GM12878 (cell line): ENCODE results near the gene AKR1A1. TPM values are rescaled to one million over a fixed set of nuclear protein-coding genes. Genes with fewer than 3 reads are reported as not detected.

Source experiments
- ATF2 ChIP-seq: IDR thresholded peaks from 2 replicates; pipeline ENCODE4 v1.6.1; 2012; ENCODE audit warnings: low read length, inconsistent platforms
- CBX3 ChIP-seq: fragments of 200-600 bp; sonication (generic); IDR thresholded peaks from 2 replicates; pipeline ENCODE4 v1.6.1; 2016; ENCODE audit warnings: low read depth, borderline replicate concordance
- CHD2 ChIP-seq: IDR thresholded peaks from 2 replicates; pipeline ENCODE4 v1.6.1; 2011; ENCODE audit warnings: low read depth, low read length, improper control_type of control experiment, borderline replicate concordance
- E2F4 ChIP-seq: IDR thresholded peaks from 2 replicates; pipeline ENCODE4 v1.6.1; 2012; ENCODE audit warnings: low read depth, low read length, improper control_type of control experiment
- FOXK2 ChIP-seq: fragments of 450-650 bp; IDR thresholded peaks from 2 replicates; pipeline ENCODE4 v1.6.1; 2017; ENCODE audit warnings: mild to moderate bottlenecking, moderate library complexity
- LARP7 ChIP-seq: fragments of 450-650 bp; IDR thresholded peaks from 2 replicates; pipeline ENCODE4 v1.6.1; 2017; ENCODE audit warnings: mild to moderate bottlenecking
- MLLT1 ChIP-seq: fragments of 450-650 bp; IDR thresholded peaks from 2 replicates; pipeline ENCODE4 v1.6.1; 2016; ENCODE audit warnings: mild to moderate bottlenecking
- NBN ChIP-seq: fragments of 450-650 bp; IDR thresholded peaks from 2 replicates; pipeline ENCODE4 v1.6.1; 2016
- NFYB ChIP-seq: IDR thresholded peaks from 2 replicates; pipeline ENCODE4 v1.6.1; 2011; ENCODE audit warnings: low read depth, mild to moderate bottlenecking, low read length, improper control_type of control experiment, moderate library complexity; ENCODE audit not compliant: insufficient read depth
- NR2C1 ChIP-seq: fragments of 450-650 bp; IDR thresholded peaks from 2 replicates; pipeline ENCODE4 v1.6.1; 2017; ENCODE audit warnings: antibody characterized with exemption, mild to moderate bottlenecking, moderate library complexity
- NRF1 ChIP-seq: conservative IDR thresholded peaks from 2 replicates; pipeline ENCODE4 v1.6.1; 2011; ENCODE audit warnings: mild to moderate bottlenecking, low read depth, low read length, improper control_type of control experiment
- SKIL ChIP-seq: fragments of 450-650 bp; IDR thresholded peaks from 2 replicates; pipeline ENCODE4 v1.6.1; 2017; ENCODE audit warnings: mild to moderate bottlenecking, low read depth, inconsistent platforms; ENCODE audit not compliant: poor library complexity, severe bottlenecking
- SP1 ChIP-seq: IDR thresholded peaks from one replicate; pipeline ENCODE4 v1.6.1; 2011; ENCODE audit warnings: low read depth, low read length
- USF1 ChIP-seq: IDR thresholded peaks from 2 replicates; pipeline ENCODE4 v1.6.1; 2011; ENCODE audit warnings: borderline replicate concordance, low read depth, mild to moderate bottlenecking, moderate library complexity, mixed read lengths, low read length; ENCODE audit not compliant: insufficient read depth; ENCODE audit errors: extremely low read length
- ZBTB4 ChIP-seq: fragments of 450-650 bp; formaldehyde crosslinking; IDR thresholded peaks from 2 replicates; pipeline ENCODE4 v1.4.0; 2022; ENCODE audit warnings: mild to moderate bottlenecking, moderate library complexity
- ZNF622 ChIP-seq: fragments of 450-650 bp; IDR thresholded peaks from 2 replicates; pipeline ENCODE4 v1.6.1; 2017; ENCODE audit warnings: mild to moderate bottlenecking, inconsistent platforms
- polyA plus RNA-seq, 11 experiments: library from polyadenylated mRNA; depleted of rRNA in 4 of 11; unstranded in 6 of 11; stranded (reverse) in 5 of 11; fragments of >200 nt; fragmentation: Nextera tagmentation in 4 of 11; fragmentation: Illumina TruSeq in 1 of 11; extraction: Ambion mirVana in 4 of 11; extraction: Trizol in 1 of 11; gene quantifications; 1 replicate in 1 of 11; 2 replicates in 10 of 11; pipeline versions ENCODE4 v1.2.1 to v1.2.3, GENCODE V29; 2011 to 2016; ENCODE audit warnings: inconsistent platforms in 2 of 11, missing spikeins in 2 of 11, low read depth in 1 of 11
- total RNA-seq, 4 experiments: library from RNA; depleted of rRNA in 3 of 4; stranded (reverse); fragments of >200 nt in 3 of 4; fragmentation: Illumina TruSeq in 1 of 4; extraction: Trizol in 1 of 4; gene quantifications; 2 replicates each; pipeline versions ENCODE4 v1.2.1 to v1.2.3, GENCODE V29; 2013 to 2021

The AKR1A1 gene
- total and polyA plus RNA-seq, 10 of the 15 experiments (the other 5 are each of a cell fraction or from before 2014, with no cell fraction given), result 187 to 335 (median 241) TPM

- no peak for TF ChIP-seq ATF2
- TF ChIP-seq SP1, result peak; percentile 47
- TF ChIP-seq SKIL, result peak; percentile 22
- peak; percentile 87 for TF ChIP-seq NBN
- TF ChIP-seq NR2C1, result no peak
- peak; percentile 46; the same call in 1 of the 2 replicates for TF ChIP-seq LARP7
- TF ChIP-seq E2F4, result 0 out of 2 replicates have a peak, but pooled peaks have one; percentile 32
- TF ChIP-seq NRF1, result peak; percentile 12; the same call in 1 of the 2 replicates
- peak; percentile 99 for TF ChIP-seq MLLT1
- TF ChIP-seq FOXK2, result peak; percentile 92
- peak; percentile 91 for TF ChIP-seq USF1
- TF ChIP-seq CBX3, result no peak
- 0 out of 2 replicates have a peak, but pooled peaks have one; percentile 55 for TF ChIP-seq ZBTB4
- no peak for TF ChIP-seq ZNF622
- TF ChIP-seq CHD2, result 0 out of 2 replicates have a peak, but pooled peaks have one; percentile 40
- no peak for TF ChIP-seq NFYB
These were observed at the start of gene AKR1A1 (continued) for GRCh38 chr1:45550401-45551351.
